Lower leg skin (tissue), 3 donors: ENCODE measurements around the gene SH3RF1.

ENCODE experiments used
- CTCF ChIP-seq, 3 donors: fragments of 450-650 bp; IDR thresholded peaks; one replicate each; pipeline ENCODE4 v1.5.1; 2016; ENCODE audit warnings: antibody characterized with exemption in 3 of 3, mild to moderate bottlenecking in 3 of 3, moderate library complexity in 2 of 3
- POLR2A ChIP-seq, 2 donors: fragments of 450-650 bp; IDR thresholded peaks; one replicate each; pipeline ENCODE4 v1.6.1; 2016 to 2017; ENCODE audit warnings: antibody characterized with exemption in 2 of 2, mild to moderate bottlenecking in 1 of 2, moderate library complexity in 1 of 2

- TF ChIP-seq CTCF (IDR thresholded peaks at IDR 0.05) (no peak), POLR2A (IDR thresholded peaks at IDR 0.05) (no peak)
Measured at GRCh38 chr4:169238445-169238844, 32.3 kb downstream of the SH3RF1 start.
